OCI-LY7 (cell line): ENCODE data around the gene B3GNT8. TPM values are rescaled to one million over a fixed set of nuclear protein-coding genes. Genes with fewer than 3 reads are reported as not detected.

Source experiments
- BruUV-seq: library from RNA; stranded (reverse); fragments of 400-500 nt; replicated peaks from 2 replicates; lab custom pipeline; 2021; lab: Mats Ljungman, UMichigan
- CTCF ChIA-PET: fragments of 300-600 bp; sonication (Branson Sonifier 250); formaldehyde crosslinking; loops from one replicate; lab custom pipeline; 2022; ENCODE audit warnings: antibody characterized with exemption; ENCODE audit not compliant: unreplicated experiment; lab: Charles Lee
- POLR2A ChIA-PET: fragments of 300-600 bp; sonication (Branson Sonifier 250); formaldehyde crosslinking; loops from one replicate; lab custom pipeline; 2022; ENCODE audit warnings: antibody characterized with exemption; lab: Charles Lee
- DNase-seq: peaks from one replicate; pipeline ENCODE4 v3.0.0-alpha.2; 2015; ENCODE audit warnings: low spot score
- H2AFZ ChIP-seq: fragments of 200-600 bp; sonication (generic), shearing (Covaris generic); 2 replicates; pipeline ENCODE4 v1.6.1; 2014; ENCODE audit warnings: mild to moderate bottlenecking, antibody characterized with exemption, low read length, moderate library complexity
- H3K27ac ChIP-seq: fragments of 200-600 bp; sonication (generic); 2 replicates; pipeline ENCODE4 v1.5.1; 2014; ENCODE audit warnings: mixed run types, low read depth, mild to moderate bottlenecking, moderate library complexity, low read length, inconsistent platforms; ENCODE audit not compliant: poor library complexity, severe bottlenecking
- H3K36me3 ChIP-seq: fragments of 200-600 bp; sonication (generic); 2 replicates; pipeline ENCODE4 v1.6.1; 2014; ENCODE audit warnings: mild to moderate bottlenecking, antibody characterized with exemption, low read length, moderate library complexity, mixed read lengths; ENCODE audit not compliant: insufficient read depth
- H3K4me1 ChIP-seq: fragments of 200-600 bp; sonication (generic); 2 replicates; pipeline ENCODE4 v1.5.1; 2014; ENCODE audit warnings: mild to moderate bottlenecking, low read length; ENCODE audit not compliant: insufficient read depth, poor library complexity, severe bottlenecking
- H3K4me2 ChIP-seq: fragments of 200-600 bp; sonication (generic); 2 replicates; pipeline ENCODE4 v1.6.1; 2014; ENCODE audit warnings: mild to moderate bottlenecking, low read length
- H3K4me3 ChIP-seq: fragments of 200-600 bp; sonication (generic); 2 replicates; pipeline ENCODE4 v1.5.1; 2014; ENCODE audit warnings: mild to moderate bottlenecking, low read depth, low read length; ENCODE audit not compliant: poor library complexity, severe bottlenecking
- H3K79me2 ChIP-seq: fragments of 200-600 bp; sonication (generic); 2 replicates; pipeline ENCODE4 v1.6.1; 2016; ENCODE audit warnings: low read depth, mild to moderate bottlenecking, low read length, moderate library complexity, mixed read lengths; ENCODE audit not compliant: insufficient read depth
- H3K9me2 ChIP-seq: fragments of 200-600 bp; sonication (generic); 2 replicates; pipeline ENCODE4 v1.6.1; 2016; ENCODE audit warnings: mild to moderate bottlenecking, low read length, mixed read lengths; ENCODE audit not compliant: insufficient read depth
- H3K9me3 ChIP-seq: fragments of 200-600 bp; sonication (generic); 2 replicates; pipeline ENCODE4 v1.6.1; 2014; ENCODE audit warnings: mild to moderate bottlenecking, mixed run types, low read length, mixed read lengths
- H4K20me1 ChIP-seq: fragments of 200-600 bp; sonication (generic); 2 replicates; pipeline ENCODE4 v1.6.1; 2014; ENCODE audit warnings: mild to moderate bottlenecking, antibody characterized with exemption, low read length, moderate library complexity, mixed read lengths; ENCODE audit not compliant: insufficient read depth
- EZH2phosphoT487 ChIP-seq: fragments of 200-600 bp; sonication (generic); IDR thresholded peaks from 2 replicates; pipeline ENCODE4 v1.6.1; 2018; ENCODE audit warnings: low read depth, borderline replicate concordance, mild to moderate bottlenecking, mixed run types, antibody characterized with exemption, low read length, moderate library complexity, mixed read lengths
- intact Hi-C: fragments of 100-400 bp; cut with micrococcal nuclease; formaldehyde crosslinking; loops from one replicate; pipeline ENCODE4 v1.10.0; 2022; ENCODE audit not compliant: unreplicated experiment
- total RNA-seq, 2 experiments: library from RNA; depleted of rRNA in 1 of 2; stranded (reverse); fragments of >200 nt in 1 of 2; shearing (Covaris generic) in 1 of 2; gene quantifications; 2 replicates each; pipeline ENCODE4 v1.2.3, GENCODE V29; 2014 to 2022
- TF ChIP-seq, protein P1 (sequence below): fragments of 200-600 bp; sonication (generic); conservative IDR thresholded peaks from 2 replicates; pipeline ENCODE4 v1.5.1; 2014; ENCODE audit warnings: mild to moderate bottlenecking, antibody characterized with exemption, low read length, moderate library complexity, mixed read lengths

B3GNT8 gene
- total RNA-seq, 2 experiments from 2014 or later: 0.40 to 0.47 TPM

DNA sequence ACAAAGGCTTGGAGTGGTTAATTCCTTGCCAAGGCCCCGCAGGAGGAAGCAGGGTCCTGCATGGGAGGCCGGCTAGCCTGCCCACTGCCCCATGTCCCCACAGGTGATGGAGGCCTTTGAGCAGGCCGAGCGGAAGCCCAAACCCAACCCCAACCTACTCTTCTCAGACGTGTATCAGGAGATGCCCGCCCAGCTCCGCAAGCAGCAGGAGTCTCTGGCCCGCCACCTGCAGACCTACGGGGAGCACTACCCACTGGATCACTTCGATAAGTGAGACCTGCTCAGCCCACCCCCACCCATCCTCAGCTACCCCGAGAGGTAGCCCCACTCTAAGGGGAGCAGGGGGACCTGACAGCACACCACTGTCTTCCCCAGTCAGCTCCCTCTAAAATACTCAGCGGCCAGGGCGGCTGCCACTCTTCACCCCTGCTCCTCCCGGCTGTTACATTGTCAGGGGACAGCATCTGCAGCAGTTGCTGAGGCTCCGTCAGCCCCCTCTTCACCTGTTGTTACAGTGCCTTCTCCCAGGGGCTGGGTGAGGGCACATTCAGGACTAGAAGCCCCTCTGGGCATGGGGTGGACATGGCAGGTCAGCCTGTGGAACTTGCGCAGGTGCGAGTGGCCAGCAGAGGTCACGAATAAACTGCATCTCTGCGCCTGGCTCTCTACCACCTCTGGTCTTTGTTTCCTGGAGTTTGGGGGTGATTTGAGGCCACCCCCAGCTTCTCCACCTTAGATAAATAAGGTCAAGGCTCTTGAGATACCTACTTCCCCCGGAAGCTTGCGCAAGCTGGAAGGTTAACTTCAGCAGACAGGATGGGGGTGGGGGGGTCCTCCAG is 2.6 kb downstream of the B3GNT8 start:
- no peaks in the 10 kb centered on the region for H3K9me2 ChIP-seq
- TF ChIP-seq, protein P1, sequence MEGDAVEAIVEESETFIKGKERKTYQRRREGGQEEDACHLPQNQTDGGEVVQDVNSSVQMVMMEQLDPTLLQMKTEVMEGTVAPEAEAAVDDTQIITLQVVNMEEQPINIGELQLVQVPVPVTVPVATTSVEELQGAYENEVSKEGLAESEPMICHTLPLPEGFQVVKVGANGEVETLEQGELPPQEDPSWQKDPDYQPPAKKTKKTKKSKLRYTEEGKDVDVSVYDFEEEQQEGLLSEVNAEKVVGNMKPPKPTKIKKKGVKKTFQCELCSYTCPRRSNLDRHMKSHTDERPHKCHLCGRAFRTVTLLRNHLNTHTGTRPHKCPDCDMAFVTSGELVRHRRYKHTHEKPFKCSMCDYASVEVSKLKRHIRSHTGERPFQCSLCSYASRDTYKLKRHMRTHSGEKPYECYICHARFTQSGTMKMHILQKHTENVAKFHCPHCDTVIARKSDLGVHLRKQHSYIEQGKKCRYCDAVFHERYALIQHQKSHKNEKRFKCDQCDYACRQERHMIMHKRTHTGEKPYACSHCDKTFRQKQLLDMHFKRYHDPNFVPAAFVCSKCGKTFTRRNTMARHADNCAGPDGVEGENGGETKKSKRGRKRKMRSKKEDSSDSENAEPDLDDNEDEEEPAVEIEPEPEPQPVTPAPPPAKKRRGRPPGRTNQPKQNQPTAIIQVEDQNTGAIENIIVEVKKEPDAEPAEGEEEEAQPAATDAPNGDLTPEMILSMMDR: no peak
- no peak for TF ChIP-seq EZH2phosphoT487
- H3K9me3 ChIP-seq: no peaks in the 10 kb centered on the region
- H2AFZ ChIP-seq: no peak overlapping the region
- POLR2A ChIA-PET: interaction anchor here (0.6 kb wide), 1 partner anchor 15 kb away, joined by 3 read pairs; no protein-coding TSS in a partner anchor
- CTCF ChIA-PET: no interaction called here
- H3K79me2 ChIP-seq: no peaks in the 10 kb centered on the region
- no peaks in the 10 kb centered on the region for H4K20me1 ChIP-seq
- no peak overlapping the region for H3K27ac ChIP-seq
- DNase-seq: no peak
- BruUV-seq: no TSS peak
- H3K4me2 ChIP-seq: no peak overlapping the region
- intact Hi-C loops: no loop called here
- no peak overlapping the region for H3K4me3 ChIP-seq
- H3K36me3 ChIP-seq: peaks cover 19% of the 10 kb centered on the region
- no peaks in the 10 kb centered on the region for H3K4me1 ChIP-seq

DNA sequence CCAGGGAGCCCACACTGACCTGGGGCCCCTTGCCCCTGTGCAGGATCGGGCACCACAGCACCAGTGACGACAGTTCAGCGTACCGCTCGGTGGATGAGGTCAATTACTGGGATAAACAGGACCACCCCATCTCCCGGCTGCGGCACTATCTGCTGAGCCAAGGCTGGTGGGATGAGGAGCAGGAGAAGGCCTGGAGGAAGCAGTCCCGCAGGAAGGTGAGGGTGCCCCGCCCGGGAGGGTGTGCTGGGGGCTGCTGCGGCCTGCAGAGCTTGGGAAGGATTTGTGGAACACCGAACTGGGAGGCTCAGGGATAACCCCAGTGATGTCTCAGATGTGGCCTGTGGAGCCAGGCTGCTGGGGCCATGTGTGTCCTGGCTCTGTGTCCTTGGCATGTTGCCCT is 4.2 kb downstream of the B3GNT8 start:
- no peak for TF ChIP-seq EZH2phosphoT487
- TF ChIP-seq, protein P1: no peak
- no TSS peak for BruUV-seq
- Histone ChIP-seq H4K20me1 (no peaks in the 10 kb centered on the region), H3K9me2 (no peaks in the 10 kb centered on the region), H3K4me2 (no peak overlapping the region), H3K36me3 (peaks cover 23% of the 10 kb centered on the region), H3K79me2 (no peaks in the 10 kb centered on the region), H3K4me3 (no peak overlapping the region), H3K27ac (no peak overlapping the region), H3K9me3 (no peaks in the 10 kb centered on the region), H2AFZ (no peak overlapping the region), H3K4me1 (no peaks in the 10 kb centered on the region)
- POLR2A ChIA-PET: interaction anchor here (0.6 kb wide), 1 partner anchor 11 kb away, joined by 4 read pairs; no protein-coding TSS in a partner anchor
- intact Hi-C loops: no loop called here
- DNase-seq: no peak
- CTCF ChIA-PET: no interaction called here

DNA sequence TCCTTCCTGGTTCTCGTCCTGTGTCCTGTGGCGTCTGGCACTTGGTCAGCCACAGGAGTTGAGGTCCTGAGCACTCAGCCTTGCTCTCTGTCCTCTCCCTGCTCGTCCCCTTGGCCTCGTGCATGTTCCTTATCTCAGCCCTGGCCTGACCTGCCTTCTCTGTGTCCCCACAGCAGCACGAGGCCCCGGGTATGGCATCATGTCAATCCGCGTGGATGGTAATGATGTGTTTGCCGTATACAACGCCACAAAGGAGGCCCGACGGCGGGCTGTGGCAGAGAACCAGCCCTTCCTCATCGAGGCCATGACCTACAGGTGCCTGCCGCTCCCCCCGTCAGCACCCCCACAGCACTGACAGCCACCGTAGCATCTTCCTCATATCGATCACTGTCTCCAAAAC is 4.7 kb downstream of the B3GNT8 start:
- Histone ChIP-seq H3K36me3 (peaks cover 23% of the 10 kb centered on the region), H3K4me3 (no peak overlapping the region), H3K27ac (no peak overlapping the region)

More for the DNA sequence above, 4.7 kb downstream of the B3GNT8 start:
- POLR2A ChIA-PET: no interaction called here
- no peaks in the 10 kb centered on the region for H4K20me1 ChIP-seq
- CTCF ChIA-PET: no interaction called here
- no peak overlapping the region for H3K4me2 ChIP-seq
- no peak overlapping the region for H2AFZ ChIP-seq
- H3K79me2 ChIP-seq: no peaks in the 10 kb centered on the region
- no peaks in the 10 kb centered on the region for H3K9me2 ChIP-seq
- H3K9me3 ChIP-seq: no peaks in the 10 kb centered on the region
- intact Hi-C loops: no loop called here
- DNase-seq: no peak
- no TSS peak for BruUV-seq
- TF ChIP-seq, protein P1: no peak
- no peak for TF ChIP-seq EZH2phosphoT487
- no peaks in the 10 kb centered on the region for H3K4me1 ChIP-seq
